OCI-LY1 (cell line): ENCODE results near the gene KIF1C.

ENCODE experiments used
- H2AFZ ChIP-seq: fragments of 200-600 bp; sonication (generic), shearing (Covaris generic); 2 replicates; pipeline ENCODE4 v1.6.0; 2014; ENCODE audit warnings: antibody characterized with exemption, mild to moderate bottlenecking, low read length
- H3F3A ChIP-seq: fragments of 200-600 bp; sonication (generic), shearing (Covaris generic); 2 replicates; pipeline ENCODE4 v1.6.0; 2014; ENCODE audit warnings: mild to moderate bottlenecking, antibody characterized with exemption, low read length, moderate library complexity; ENCODE audit not compliant: insufficient read depth
- H3K27ac ChIP-seq: fragments of 200-600 bp; sonication (generic); 2 replicates; pipeline ENCODE4 v1.5.1; 2014; ENCODE audit warnings: low read length, mixed run types, mild to moderate bottlenecking, low read depth; ENCODE audit not compliant: poor library complexity, severe bottlenecking
- H3K27me3 ChIP-seq: fragments of 200-600 bp; sonication (generic); 2 replicates; pipeline ENCODE4 v1.6.0; 2014; ENCODE audit warnings: antibody characterized with exemption, mild to moderate bottlenecking, low read length, moderate library complexity; ENCODE audit not compliant: insufficient read depth
- H3K36me3 ChIP-seq: fragments of 200-600 bp; sonication (generic); 2 replicates; pipeline ENCODE4 v1.6.1; 2014; ENCODE audit warnings: mild to moderate bottlenecking, antibody characterized with exemption, low read length, moderate library complexity, mixed read lengths; ENCODE audit not compliant: insufficient read depth
- H3K4me1 ChIP-seq: fragments of 200-600 bp; sonication (generic); 2 replicates; pipeline ENCODE4 v1.5.1; 2014; ENCODE audit warnings: mild to moderate bottlenecking, low read length, moderate library complexity; ENCODE audit not compliant: insufficient read depth, severe bottlenecking
- H3K4me2 ChIP-seq: fragments of 200-600 bp; sonication (generic), shearing (Covaris generic); 2 replicates; pipeline ENCODE4 v1.6.1; 2014; ENCODE audit warnings: low read length
- H3K4me3 ChIP-seq: fragments of 200-600 bp; sonication (generic); 2 replicates; pipeline ENCODE4 v1.5.1; 2014; ENCODE audit warnings: low read length, low read depth, mild to moderate bottlenecking, mixed read lengths; ENCODE audit not compliant: poor library complexity, severe bottlenecking
- H3K79me2 ChIP-seq: fragments of 200-600 bp; shearing (Covaris generic); 2 replicates; pipeline ENCODE4 v1.6.1; 2016; ENCODE audit warnings: mixed run types, low read length, mixed read lengths; ENCODE audit not compliant: insufficient read depth
- H3K9ac ChIP-seq: fragments of 200-600 bp; sonication (generic), shearing (Covaris generic); 2 replicates; pipeline ENCODE4 v1.6.1; 2014; ENCODE audit warnings: mild to moderate bottlenecking, low read length, mixed read lengths
- H3K9me2 ChIP-seq: fragments of 200-600 bp; sonication (generic), shearing (Covaris generic); 2 replicates; pipeline ENCODE4 v1.6.1; 2014; ENCODE audit warnings: low read depth, mild to moderate bottlenecking, low read length, mixed read lengths
- H3K9me3 ChIP-seq: fragments of 200-600 bp; shearing (Covaris generic); 2 replicates; pipeline ENCODE4 v1.6.1; 2014; ENCODE audit warnings: low read length, mixed read lengths
- H4K20me1 ChIP-seq: fragments of 200-600 bp; sonication (generic), shearing (Covaris generic); 2 replicates; pipeline ENCODE4 v1.6.0; 2016; ENCODE audit warnings: mild to moderate bottlenecking, low read length; ENCODE audit not compliant: insufficient read depth
- EZH2 ChIP-seq: fragments of 200-600 bp; sonication (generic), shearing (Covaris generic); IDR thresholded peaks from 2 replicates; pipeline ENCODE4 v1.8.0; 2017; ENCODE audit warnings: borderline replicate concordance, mixed run types, mild to moderate bottlenecking, antibody characterized with exemption, low read length, moderate library complexity, mixed read lengths
- TF ChIP-seq, protein P1 (sequence below): fragments of 200-600 bp; sonication (generic), shearing (Covaris generic); IDR thresholded peaks from 2 replicates; pipeline ENCODE4 v1.5.1; 2017; ENCODE audit warnings: mild to moderate bottlenecking, antibody characterized with exemption, low read length, moderate library complexity, mixed read lengths

Gene KIF1C

GRCh38 chr17:4987767-4988567 lies 9.8 kb upstream of the KIF1C start:
- Histone ChIP-seq H3K79me2 (no peaks in the 10 kb centered on the region), H3K9me3 (no peaks in the 10 kb centered on the region), H3K9ac (peak overlapping the region; percentile 77), H4K20me1 (no peaks in the 10 kb centered on the region), H3K27me3 (no peaks in the 10 kb centered on the region), H3K36me3 (peaks cover 6% of the 10 kb centered on the region; the same call in 1 of the 2 replicates), H2AFZ (no peak overlapping the region), H3K4me1 (peaks cover 25% of the 10 kb centered on the region), H3K4me2 (peak overlapping the region; percentile 83), H3K4me3 (peak overlapping the region; percentile 72), H3K9me2 (no peaks in the 10 kb centered on the region), H3K27ac (peak overlapping the region; percentile 46), H3F3A (0 out of 2 replicates have a peak, but pooled peaks cover 4% of the 10 kb centered on the region)
- TF ChIP-seq EZH2 = no peak
- TF ChIP-seq, protein P1, sequence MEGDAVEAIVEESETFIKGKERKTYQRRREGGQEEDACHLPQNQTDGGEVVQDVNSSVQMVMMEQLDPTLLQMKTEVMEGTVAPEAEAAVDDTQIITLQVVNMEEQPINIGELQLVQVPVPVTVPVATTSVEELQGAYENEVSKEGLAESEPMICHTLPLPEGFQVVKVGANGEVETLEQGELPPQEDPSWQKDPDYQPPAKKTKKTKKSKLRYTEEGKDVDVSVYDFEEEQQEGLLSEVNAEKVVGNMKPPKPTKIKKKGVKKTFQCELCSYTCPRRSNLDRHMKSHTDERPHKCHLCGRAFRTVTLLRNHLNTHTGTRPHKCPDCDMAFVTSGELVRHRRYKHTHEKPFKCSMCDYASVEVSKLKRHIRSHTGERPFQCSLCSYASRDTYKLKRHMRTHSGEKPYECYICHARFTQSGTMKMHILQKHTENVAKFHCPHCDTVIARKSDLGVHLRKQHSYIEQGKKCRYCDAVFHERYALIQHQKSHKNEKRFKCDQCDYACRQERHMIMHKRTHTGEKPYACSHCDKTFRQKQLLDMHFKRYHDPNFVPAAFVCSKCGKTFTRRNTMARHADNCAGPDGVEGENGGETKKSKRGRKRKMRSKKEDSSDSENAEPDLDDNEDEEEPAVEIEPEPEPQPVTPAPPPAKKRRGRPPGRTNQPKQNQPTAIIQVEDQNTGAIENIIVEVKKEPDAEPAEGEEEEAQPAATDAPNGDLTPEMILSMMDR = no peak

DNA sequence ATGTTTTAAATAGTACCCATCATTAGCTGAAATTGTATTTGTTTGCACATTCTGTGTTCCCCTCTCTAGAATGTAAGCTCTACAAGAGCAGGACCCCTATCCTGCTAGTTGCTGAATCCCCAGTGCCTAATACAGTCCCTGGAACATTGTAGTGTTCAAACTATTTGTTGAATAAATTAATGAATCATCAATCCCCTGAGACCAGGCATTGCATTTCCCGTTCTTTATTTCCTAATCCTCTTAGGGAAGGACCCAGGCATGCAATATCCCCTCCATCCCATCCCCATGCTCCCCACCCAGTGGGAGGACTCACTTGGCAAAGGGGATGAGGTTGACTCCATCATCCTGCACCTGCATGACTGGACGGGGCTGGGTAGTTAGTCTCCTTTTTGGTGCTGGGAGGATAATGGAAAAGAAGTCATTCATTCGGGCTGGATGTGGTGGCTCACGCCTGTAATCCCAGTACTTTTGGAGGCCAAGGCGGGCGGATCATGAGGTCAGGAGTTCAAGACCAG lies 3.6 kb upstream of the KIF1C start:
- H3F3A ChIP-seq = 0 out of 2 replicates have a peak, but pooled peaks cover 4% of the 10 kb centered on the region
- H3K27ac ChIP-seq = no peak overlapping the region
- H3K36me3 ChIP-seq = no peaks in the 10 kb centered on the region
- H4K20me1 ChIP-seq = no peaks in the 10 kb centered on the region
- no peaks in the 10 kb centered on the region for H3K9me2 ChIP-seq
- TF ChIP-seq, protein P1 = no peak
- TF ChIP-seq EZH2 = no peak
- no peak overlapping the region for H2AFZ ChIP-seq
- no peaks in the 10 kb centered on the region for H3K79me2 ChIP-seq
- H3K27me3 ChIP-seq = no peaks in the 10 kb centered on the region
- no peaks in the 10 kb centered on the region for H3K9me3 ChIP-seq
- H3K4me3 ChIP-seq = no peak overlapping the region
- peaks cover 16% of the 10 kb centered on the region for H3K4me1 ChIP-seq
- no peak overlapping the region for H3K9ac ChIP-seq
- no peak overlapping the region for H3K4me2 ChIP-seq

DNA sequence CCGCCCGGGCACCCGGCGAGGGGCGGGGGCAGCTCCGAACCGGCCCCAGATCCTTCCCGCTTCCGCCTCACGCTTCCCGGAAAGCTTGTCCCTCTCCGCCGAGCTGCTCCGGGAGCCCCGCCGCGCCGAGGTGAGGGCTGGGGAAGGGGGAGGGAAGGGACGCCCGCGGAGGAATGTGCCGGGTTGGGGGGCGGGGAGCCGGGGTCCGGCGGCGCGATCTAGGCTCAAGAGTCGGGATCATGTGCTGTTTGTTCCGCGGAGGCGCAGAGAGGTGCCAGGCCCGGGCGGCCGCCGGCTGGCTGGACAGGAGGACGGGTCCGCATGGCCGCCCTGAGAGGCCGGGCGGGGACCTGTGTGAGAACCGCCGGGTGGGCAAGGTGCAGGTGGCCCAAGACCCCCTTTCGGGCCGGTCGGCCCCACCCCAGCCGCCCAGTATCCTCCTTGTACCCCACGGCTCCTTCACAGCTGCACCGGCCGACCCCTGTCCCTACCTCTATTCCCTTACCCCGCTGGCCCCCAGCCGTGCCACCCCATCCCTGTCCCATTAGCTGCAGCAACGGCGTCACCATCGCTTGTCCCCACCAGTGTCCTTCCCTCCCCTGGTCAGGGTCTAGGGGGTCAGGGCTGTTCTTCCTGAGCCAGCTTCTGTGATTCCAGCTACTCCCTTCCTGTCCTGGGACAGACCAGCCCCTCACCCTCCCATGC lies 429 bp downstream of the KIF1C start:
- no peaks in the 10 kb centered on the region for H4K20me1 ChIP-seq
- H3K9me3 ChIP-seq = no peaks in the 10 kb centered on the region
- peaks cover 9% of the 10 kb centered on the region for H3K36me3 ChIP-seq
- H3F3A ChIP-seq = no peaks in the 10 kb centered on the region
- H3K4me1 ChIP-seq = peaks cover 21% of the 10 kb centered on the region
- no peaks in the 10 kb centered on the region for H3K9me2 ChIP-seq
- no peaks in the 10 kb centered on the region for H3K79me2 ChIP-seq
- no peak for TF ChIP-seq EZH2
- TF ChIP-seq, protein P1 = no peak
- H3K4me2 ChIP-seq = peak overlapping the region; percentile 93
- H3K27ac ChIP-seq = no peak overlapping the region
- H3K4me3 ChIP-seq = peak overlapping the region; percentile 96
- no peaks in the 10 kb centered on the region for H3K27me3 ChIP-seq
- peak overlapping the region; percentile 96 for H3K9ac ChIP-seq
- no peak overlapping the region for H2AFZ ChIP-seq
